ENCODE data around the gene EIF1. TPM values are rescaled to one million over a fixed set of nuclear protein-coding genes. Genes with fewer than 3 reads are reported as not detected.

The EIF1 gene
- total and polyA plus RNA-seq, 2 of the 8 experiments (the other 6 are each of a cell fraction or from before 2014, with no cell fraction given): 175 to 539 TPM

DNA sequence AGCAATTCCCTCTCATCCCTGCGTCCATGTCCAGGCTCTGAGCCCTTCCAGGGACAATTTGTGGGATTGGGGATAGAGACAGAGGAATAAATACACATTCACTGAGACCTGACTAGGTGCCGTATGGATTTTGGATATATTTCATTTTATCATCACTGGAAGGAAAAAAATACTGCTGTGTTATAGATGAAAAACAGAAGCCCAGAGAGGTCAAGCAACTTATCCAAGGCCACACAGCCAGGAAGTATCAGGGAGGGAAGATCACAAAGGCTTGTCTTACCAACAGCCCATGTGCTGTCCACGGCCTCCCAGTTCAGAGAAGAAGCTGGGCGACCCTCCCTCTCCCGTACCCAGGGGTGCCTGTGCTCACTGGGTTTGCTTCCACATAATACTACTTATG is 51.8 kb downstream of the EIF1 start:
- FAIRE-seq: no peak
- H2BK12ac ChIP-seq (ENCODE audit: low read depth, low read length): no peak overlapping the region; the same call in 1 of the 2 replicates
- WGBS, 2 experiments (ENCODE audit: extremely low coverage in 1 of 2, insufficient coverage in 1 of 2, insufficient read length in 1 of 2, insufficient replicate concordance in 2 of 2, low coverage in 1 of 2, low lambda C conversion rate in 2 of 2, missing lambda C conversion rate in 1 of 2): 93% methylated on average over 5 of the region's 5 CpGs; no CpG with 5 or more reads in 1 of the 2 experiments

More for the DNA sequence above, 51.8 kb downstream of the EIF1 start:
- H4K8ac ChIP-seq (ENCODE audit: extremely low read depth, insufficient read depth, low read length): peak overlapping the region; percentile 80; the same call in 1 of the 2 replicates
- H2BK5ac ChIP-seq (ENCODE audit: low read depth, low read length): no peak overlapping the region
- H4K20me1 ChIP-seq (replicated peaks in 1 of 2; ENCODE audit: control insufficient read depth in 1 of 2, insufficient read depth in 2 of 2, low read length in 2 of 2): no peaks in the 10 kb centered on the region
- H3K79me1 ChIP-seq (ENCODE audit: low read depth, low read length): no peaks in the 10 kb centered on the region
- H3K56ac ChIP-seq (replicated peaks; ENCODE audit: insufficient read length, low read depth, low read length): no peak overlapping the region
- no peak overlapping the region for H3K27ac ChIP-seq (ENCODE audit: low read depth, low read length)
- no peak overlapping the region for H3K18ac ChIP-seq (ENCODE audit: extremely low read depth, low read length)
- H2AK5ac ChIP-seq (ENCODE audit: low read depth, low read length): no peak overlapping the region
- H3K4me1 ChIP-seq (replicated peaks in 1 of 4; ENCODE audit: control insufficient read depth in 3 of 4, insufficient read depth in 4 of 4, low read length in 3 of 4): peaks cover 0 to 9% (median 7%) of the 10 kb centered on the region in 4 experiments; a peak in 6 of 7 replicates
- CTCF ChIA-PET (ENCODE audit: partially characterized antibody): interaction anchor here (0.6 to 5.9 kb wide), 6 partner anchors 11 to 102 kb away, joined by 3 to 39 read pairs (median 3); no protein-coding TSS in a partner anchor
- H4K91ac ChIP-seq (replicated peaks; ENCODE audit: insufficient read length, low read length): no peak overlapping the region
- no peak overlapping the region for H3K4ac ChIP-seq (replicated peaks; ENCODE audit: insufficient read length, low read depth, low read length)
- H2BK120ac ChIP-seq (replicated peaks; ENCODE audit: low read depth, low read length): no peak overlapping the region
- H3K23ac ChIP-seq (ENCODE audit: insufficient read length): no peak overlapping the region
- H3K9ac ChIP-seq (replicated peaks in 1 of 4; ENCODE audit: extremely low read depth in 1 of 4, low read depth in 3 of 4, low read length in 3 of 4): no peak overlapping the region
- H3K36me3 ChIP-seq (ENCODE audit: control insufficient read depth in 2 of 4, insufficient read depth in 4 of 4, low read length in 3 of 4): no peaks in the 10 kb centered on the region
- H4K5ac ChIP-seq (ENCODE audit: insufficient read length, low read depth, low read length): no peak overlapping the region
- no peaks in the 10 kb centered on the region for H3K79me2 ChIP-seq (ENCODE audit: control insufficient read depth in 1 of 2, insufficient read depth in 2 of 2, low read length in 2 of 2)
- no peaks in the 10 kb centered on the region for H3K23me2 ChIP-seq (ENCODE audit: low read depth, low read length)
- no peak overlapping the region for H2BK20ac ChIP-seq (ENCODE audit: low read length)
- H3K14ac ChIP-seq (ENCODE audit: insufficient read length): no peak overlapping the region
- no peaks in the 10 kb centered on the region for H3K9me3 ChIP-seq (ENCODE audit: insufficient read depth in 2 of 2, low read depth in 1 of 2, low read length in 1 of 2)
- DNase-seq (ENCODE audit: low read depth in 1 of 2, low spot score in 2 of 2): no peak
- no peak overlapping the region for H3K4me3 ChIP-seq (ENCODE audit: extremely low read depth in 1 of 4, insufficient read depth in 2 of 4, low read depth in 3 of 4, low read length in 4 of 4)
- peak; percentile 74; the same call in 1 of the 2 replicates for TF ChIP-seq KDM1A (IDR thresholded peaks at IDR 0.05; ENCODE audit: borderline replicate concordance, low read length)
- TF ChIP-seq FOSL1 (IDR thresholded peaks at IDR 0.05; ENCODE audit: insufficient read depth, low read depth, low read length): no peak
- H3K27me3 ChIP-seq (replicated peaks in 1 of 4; ENCODE audit: control insufficient read depth in 3 of 4, extremely low read depth in 1 of 4, insufficient read depth in 3 of 4, low read length in 3 of 4): peaks cover 5 to 26% (median 14%) of the 10 kb centered on the region in 4 experiments
- H2AFZ ChIP-seq (ENCODE audit: low read length): no peak overlapping the region
- POLR2A ChIA-PET (ENCODE audit: partially characterized antibody): interaction anchor here (0.6 to 5.2 kb wide), 8 partner anchors 10 to 125 kb away, joined by 3 to 19 read pairs (median 5); partner anchors contain the start of genes EIF1, JUP and KLHL11
- H2BK15ac ChIP-seq (ENCODE audit: low read length): 0 out of 2 replicates have a peak overlapping the region, but pooled peaks have one; percentile 25
- H3K4me2 ChIP-seq (ENCODE audit: insufficient read depth in 1 of 2, low read depth in 2 of 2, low read length in 2 of 2): no peak overlapping the region
